ENCODE measurements around the gene IL1RAPL1.

The IL1RAPL1 gene

DNA sequence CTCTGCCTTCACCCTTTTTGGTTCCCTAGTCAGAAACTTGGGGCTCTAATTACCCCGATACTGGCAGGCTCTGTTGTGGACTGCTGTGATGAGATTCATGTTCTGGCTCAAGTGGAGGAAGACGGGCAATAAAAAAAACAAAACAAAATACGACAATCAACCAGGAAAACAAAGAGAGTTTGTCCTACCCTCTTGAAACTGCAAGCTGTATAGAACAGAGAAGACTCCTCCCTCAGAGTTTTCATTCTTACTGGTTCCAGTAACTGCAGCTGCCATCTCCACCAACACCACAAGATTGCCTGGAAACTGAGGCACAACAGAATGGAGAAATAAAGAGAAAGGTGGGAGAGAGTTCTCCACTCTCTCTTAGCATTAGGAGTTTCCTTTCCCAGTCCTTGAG, 11.1 kb upstream of the IL1RAPL1 start:
- no peak for DNase-seq (ENCODE audit: low read depth)
- TF ChIP-seq, protein P1, sequence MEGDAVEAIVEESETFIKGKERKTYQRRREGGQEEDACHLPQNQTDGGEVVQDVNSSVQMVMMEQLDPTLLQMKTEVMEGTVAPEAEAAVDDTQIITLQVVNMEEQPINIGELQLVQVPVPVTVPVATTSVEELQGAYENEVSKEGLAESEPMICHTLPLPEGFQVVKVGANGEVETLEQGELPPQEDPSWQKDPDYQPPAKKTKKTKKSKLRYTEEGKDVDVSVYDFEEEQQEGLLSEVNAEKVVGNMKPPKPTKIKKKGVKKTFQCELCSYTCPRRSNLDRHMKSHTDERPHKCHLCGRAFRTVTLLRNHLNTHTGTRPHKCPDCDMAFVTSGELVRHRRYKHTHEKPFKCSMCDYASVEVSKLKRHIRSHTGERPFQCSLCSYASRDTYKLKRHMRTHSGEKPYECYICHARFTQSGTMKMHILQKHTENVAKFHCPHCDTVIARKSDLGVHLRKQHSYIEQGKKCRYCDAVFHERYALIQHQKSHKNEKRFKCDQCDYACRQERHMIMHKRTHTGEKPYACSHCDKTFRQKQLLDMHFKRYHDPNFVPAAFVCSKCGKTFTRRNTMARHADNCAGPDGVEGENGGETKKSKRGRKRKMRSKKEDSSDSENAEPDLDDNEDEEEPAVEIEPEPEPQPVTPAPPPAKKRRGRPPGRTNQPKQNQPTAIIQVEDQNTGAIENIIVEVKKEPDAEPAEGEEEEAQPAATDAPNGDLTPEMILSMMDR (conservative IDR thresholded peaks at IDR 0.05; ENCODE audit: low read length) = no peak
- no peak overlapping the region for H3K4me3 ChIP-seq (ENCODE audit: low read length)

GRCh38 chrX:28581522-28581921, 5.7 kb upstream of the IL1RAPL1 start:
- DNase-seq (ENCODE audit: low read depth) = no peak
- TF ChIP-seq, protein P1 (conservative IDR thresholded peaks at IDR 0.05; ENCODE audit: low read length) = no peak
- no peak overlapping the region for H3K4me3 ChIP-seq (ENCODE audit: low read length)

- no peak overlapping the region for H3K4me3 ChIP-seq (ENCODE audit: low read length)
- TF ChIP-seq, protein P1 (conservative IDR thresholded peaks at IDR 0.05; ENCODE audit: low read length) = no peak
- DNase-seq (ENCODE audit: low read depth) = no peak
Measured at GRCh38 chrX:28582511-28582910, 4.7 kb upstream of the IL1RAPL1 start.

DNA sequence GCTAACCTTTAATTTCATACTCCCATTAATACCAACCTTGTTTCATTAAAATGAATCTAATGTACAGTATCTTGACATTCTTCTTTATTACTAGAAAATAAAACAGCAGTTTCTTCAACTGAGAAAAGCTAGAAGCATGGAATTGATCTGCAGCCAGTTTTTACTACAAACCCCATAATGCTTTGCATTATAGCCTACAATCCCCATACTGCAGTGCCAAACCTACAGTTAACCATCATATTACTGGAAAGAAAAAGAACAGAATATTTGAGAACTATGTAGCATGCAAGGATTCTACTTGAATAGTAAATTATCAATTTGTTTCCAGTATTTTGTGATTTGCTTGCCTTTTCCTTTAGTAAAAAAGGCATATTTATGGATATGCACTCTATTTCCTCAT, 3.2 kb upstream of the IL1RAPL1 start:
- H3K4me3 ChIP-seq (ENCODE audit: low read length) = no peak overlapping the region
- TF ChIP-seq, protein P1 (conservative IDR thresholded peaks at IDR 0.05; ENCODE audit: low read length) = no peak

GRCh38 chrX:28585767-28586166, 1.5 kb upstream of the IL1RAPL1 start:
- TF ChIP-seq, protein P1 (conservative IDR thresholded peaks at IDR 0.05; ENCODE audit: low read length) = no peak
- DNase-seq (ENCODE audit: low read depth) = no peak
- H3K4me3 ChIP-seq (ENCODE audit: low read length) = no peak overlapping the region

More for the DNA sequence above, 3.2 kb upstream of the IL1RAPL1 start:
- DNase-seq (ENCODE audit: low read depth) = no peak

DNA sequence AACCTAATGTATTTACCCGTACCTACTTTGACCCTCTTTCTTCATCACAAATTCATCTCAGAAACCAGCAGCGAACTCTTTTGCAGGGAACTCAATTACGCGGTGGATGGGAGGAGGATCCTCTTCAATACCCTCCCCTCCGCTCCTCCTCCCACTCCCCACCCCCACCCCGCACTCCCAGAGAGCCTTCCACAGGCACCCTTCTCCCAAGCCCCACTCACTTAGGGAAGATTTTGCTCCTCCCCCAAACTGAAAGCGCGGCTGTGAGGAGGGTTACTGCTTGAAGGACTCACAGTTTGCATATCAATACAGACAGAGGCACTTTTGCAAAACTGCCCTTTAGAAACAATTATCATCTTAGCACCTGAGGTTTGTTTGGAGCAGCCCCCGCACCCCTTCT, 960 bp upstream of the IL1RAPL1 start:
- no peak for DNase-seq (ENCODE audit: low read depth)
- no peak overlapping the region for H3K4me3 ChIP-seq (ENCODE audit: low read length)
- TF ChIP-seq, protein P1 (conservative IDR thresholded peaks at IDR 0.05; ENCODE audit: low read length) = no peak

DNA sequence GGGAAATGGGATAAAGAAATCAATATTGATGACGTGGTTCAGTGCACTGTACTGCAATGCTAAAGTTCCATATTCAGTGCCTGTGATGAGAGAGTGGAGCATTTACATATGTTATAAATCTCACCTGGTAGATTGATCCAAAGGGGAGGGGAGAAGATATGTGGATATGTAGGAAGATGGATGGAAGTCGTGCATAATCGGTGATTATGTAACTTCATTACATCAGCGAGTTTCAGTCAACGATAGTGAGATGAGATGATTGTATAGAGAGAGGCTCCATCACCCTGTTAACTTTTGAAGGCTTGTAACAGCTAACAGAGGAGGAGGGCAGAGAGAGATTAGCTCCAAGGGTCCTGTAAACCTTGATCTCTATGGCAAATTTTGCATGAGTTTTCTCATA, 1.8 kb downstream of the IL1RAPL1 start:
- DNase-seq (ENCODE audit: low read depth) = no peak
- TF ChIP-seq, protein P1 (conservative IDR thresholded peaks at IDR 0.05; ENCODE audit: low read length) = no peak
- H3K4me3 ChIP-seq (ENCODE audit: low read length) = no peak overlapping the region

All from AG10803 (cell line).